H9 (cell line): ENCODE results near the gene PCDHGB2. TPM values are rescaled to one million over a fixed set of nuclear protein-coding genes. Genes with fewer than 3 reads are reported as not detected.

Experiments used
- DNase-seq: peaks from one replicate; pipeline ENCODE4 v3.0.0-alpha.2; 2017
- H2AFZ ChIP-seq: one replicate; pipeline ENCODE4 v1.6.1; 2013; ENCODE audit warnings: mild to moderate bottlenecking, low read length, control low read depth, moderate library complexity
- H2AK5ac ChIP-seq: 2 replicates; pipeline ENCODE4 v1.6.1; 2013; ENCODE audit warnings: low read length, control low read depth, mixed read lengths; ENCODE audit not compliant: insufficient read length
- H2BK120ac ChIP-seq: one replicate; pipeline ENCODE4 v1.6.1; 2013; ENCODE audit warnings: low read depth, mild to moderate bottlenecking, low read length, control low read depth, inconsistent platforms; ENCODE audit not compliant: poor library complexity, severe bottlenecking
- H2BK12ac ChIP-seq: 2 replicates; pipeline ENCODE4 v1.6.1; 2013; ENCODE audit warnings: low read length, control low read depth, mixed read lengths, low read depth; ENCODE audit not compliant: insufficient read length
- H2BK15ac ChIP-seq: 2 replicates; pipeline ENCODE4 v1.6.1; 2013; ENCODE audit warnings: low read depth, low read length, control low read depth
- H2BK20ac ChIP-seq: one replicate; pipeline ENCODE4 v1.6.1; 2013; ENCODE audit warnings: low read depth, mild to moderate bottlenecking, low read length, control low read depth, inconsistent platforms; ENCODE audit not compliant: poor library complexity, severe bottlenecking
- H2BK5ac ChIP-seq: 2 replicates; pipeline ENCODE4 v1.6.1; 2013; ENCODE audit warnings: low read length, control low read depth, mixed read lengths; ENCODE audit not compliant: insufficient read length
- H3K14ac ChIP-seq: 2 replicates; pipeline ENCODE4 v1.6.1; 2013; ENCODE audit warnings: low read length, control low read depth; ENCODE audit not compliant: insufficient read depth
- H3K18ac ChIP-seq: 2 replicates; pipeline ENCODE4 v1.6.1; 2013; ENCODE audit warnings: low read depth, mild to moderate bottlenecking, mixed read lengths, low read length, control low read depth; ENCODE audit not compliant: insufficient read length
- H3K23ac ChIP-seq: 2 replicates; pipeline ENCODE4 v1.6.1; 2013; ENCODE audit warnings: low read length, control low read depth, mixed read lengths, low read depth; ENCODE audit not compliant: insufficient read length
- H3K23me2 ChIP-seq: 2 replicates; pipeline ENCODE4 v1.6.1; 2013; ENCODE audit warnings: low read depth, mild to moderate bottlenecking, mixed read lengths, low read length, control low read depth; ENCODE audit not compliant: insufficient read length, poor library complexity, severe bottlenecking
- H3K27ac ChIP-seq: 2 replicates; pipeline ENCODE4 v1.5.1; 2013; ENCODE audit warnings: low read length, control low read depth, mixed read lengths, low read depth; ENCODE audit not compliant: insufficient read length
- H3K27me3 ChIP-seq: 2 replicates; pipeline ENCODE4 v1.6.1; 2013; ENCODE audit warnings: low read length, control low read depth, inconsistent platforms; ENCODE audit not compliant: insufficient read depth
- H3K4ac ChIP-seq: 2 replicates; pipeline ENCODE4 v1.6.1; 2013; ENCODE audit warnings: low read depth, mild to moderate bottlenecking, control low read depth, inconsistent platforms, low read length, moderate library complexity
- H3K4me1 ChIP-seq: 2 replicates; pipeline ENCODE4 v1.6.1; 2013; ENCODE audit warnings: low read length, control low read depth, inconsistent platforms; ENCODE audit not compliant: insufficient read depth
- H3K4me2 ChIP-seq: 2 replicates; pipeline ENCODE4 v1.6.1; 2013; ENCODE audit warnings: low read length, control low read depth, mixed read lengths; ENCODE audit not compliant: insufficient read length, insufficient read depth
- H3K56ac ChIP-seq: 2 replicates; pipeline ENCODE4 v1.6.1; 2013; ENCODE audit warnings: low read depth, mild to moderate bottlenecking, mixed read lengths, low read length, control low read depth; ENCODE audit not compliant: insufficient read length
- H3K79me1 ChIP-seq: 2 replicates; pipeline ENCODE4 v1.6.1; 2013; ENCODE audit warnings: low read depth, mild to moderate bottlenecking, moderate library complexity, low read length, control low read depth, inconsistent platforms; ENCODE audit not compliant: insufficient read depth, poor library complexity, severe bottlenecking
- H3K79me2 ChIP-seq: 2 replicates; pipeline ENCODE4 v1.6.1; 2013; ENCODE audit warnings: low read length, control low read depth, inconsistent platforms; ENCODE audit not compliant: insufficient read depth
- H3K9ac ChIP-seq: 2 replicates; pipeline ENCODE4 v1.6.1; 2013; ENCODE audit warnings: low read length, control low read depth, mixed read lengths; ENCODE audit not compliant: insufficient read length; ENCODE audit errors: extremely low read depth
- H3K9me3 ChIP-seq: one replicate; pipeline ENCODE4 v1.6.1; 2013; ENCODE audit warnings: low read depth, low read length, inconsistent platforms; ENCODE audit not compliant: control insufficient read depth
- H3T11ph ChIP-seq: one replicate; pipeline ENCODE4 v1.6.1; 2013; ENCODE audit warnings: mild to moderate bottlenecking, low read length, control low read depth, inconsistent platforms
- H4K20me1 ChIP-seq: one replicate; pipeline ENCODE4 v1.6.1; 2013; ENCODE audit not compliant: control insufficient read depth, insufficient read length, insufficient read depth
- H4K5ac ChIP-seq: 2 replicates; pipeline ENCODE4 v1.6.1; 2013; ENCODE audit warnings: low read depth, mild to moderate bottlenecking, mixed read lengths, low read length, control low read depth; ENCODE audit not compliant: insufficient read length
- H4K8ac ChIP-seq: replicated peaks from 2 replicates; pipeline ENCODE4 v1.6.1; 2013; ENCODE audit warnings: low read length, control low read depth, mixed read lengths, low read depth; ENCODE audit not compliant: insufficient read length
- H4K91ac ChIP-seq: 2 replicates; pipeline ENCODE4 v1.6.1; 2013; ENCODE audit warnings: low read depth, mild to moderate bottlenecking, moderate library complexity, mixed read lengths, low read length, control low read depth; ENCODE audit not compliant: insufficient read length
- H3K27ac Mint-ChIP-seq, 3 experiments: 2 replicates in 2 of 3; 3 replicates in 1 of 3; pipeline ENCODE4 v1.8.0; 2020 to 2021; ENCODE audit warnings: mixed read lengths in 3 of 3, mild to moderate bottlenecking in 1 of 3, moderate library complexity in 1 of 3
- H3K27me3 Mint-ChIP-seq: 2 replicates; pipeline ENCODE4 v1.8.0; 2021; ENCODE audit warnings: low read depth, mild to moderate bottlenecking, moderate library complexity, mixed read lengths
- H3K36me3 Mint-ChIP-seq, 3 experiments: 2 replicates in 2 of 3; 3 replicates in 1 of 3; pipeline ENCODE4 v1.8.0; 2020 to 2021; ENCODE audit warnings: low read depth in 3 of 3, mixed read lengths in 3 of 3; ENCODE audit not compliant: insufficient read depth in 1 of 3
- H3K4me1 Mint-ChIP-seq, 2 experiments: 2 replicates each; pipeline ENCODE4 v1.8.0; 2020; ENCODE audit warnings: mixed read lengths in 2 of 2
- H3K4me3 Mint-ChIP-seq, 2 experiments: 2 replicates in 1 of 2; 3 replicates in 1 of 2; pipeline ENCODE4 v1.8.0; 2020 to 2021; ENCODE audit warnings: mild to moderate bottlenecking in 2 of 2, mixed read lengths in 2 of 2, moderate library complexity in 1 of 2
- H3K9me3 Mint-ChIP-seq, 2 experiments: 2 replicates in 1 of 2; 3 replicates in 1 of 2; pipeline ENCODE4 v1.8.0; 2020; ENCODE audit warnings: mild to moderate bottlenecking in 2 of 2, mixed read lengths in 2 of 2, moderate library complexity in 1 of 2
- CTCF ChIP-seq: fragments of 200-600 bp; sonication (generic); conservative IDR thresholded peaks from 3 replicates; pipeline ENCODE4 v1.8.0; 2021; ENCODE audit warnings: antibody characterized with exemption, mild to moderate bottlenecking
- WGBS: extraction: QIAGEN DNeasy Blood & Tissue Kit; methylation state at CpG from one replicate; pipeline ENCODE4 v1.1.7; 2013; ENCODE audit warnings: missing lambda C conversion rate, low lambda C conversion rate, mixed read lengths; ENCODE audit not compliant: insufficient read length; ENCODE audit errors: extremely low coverage; 5-methylcytosine and 5-hydroxymethylcytosine counted together
- total RNA-seq: library from RNA; stranded (reverse); gene quantifications from 2 replicates; pipeline ENCODE4 v1.2.1, GENCODE V29; 2021

Gene PCDHGB2
- total RNA-seq, 1 experiment from 2014 or later, result 3.8 TPM

- Histone ChIP-seq H3K9me3 (peaks cover 53% of the 10 kb centered on the region), H4K91ac (no peak within 1 kb of the TSS), H3K4me2 (no peak within 1 kb of the TSS), H3K27ac (no peak within 1 kb of the TSS), H2BK12ac (no peak within 1 kb of the TSS), H4K5ac (no peak within 1 kb of the TSS), H2BK120ac (no peak within 1 kb of the TSS), H3T11ph (no peak within 1 kb of the TSS), H4K20me1 (no peaks in the 10 kb centered on the region), H2AK5ac (no peak within 1 kb of the TSS), H2AFZ (no peak within 1 kb of the TSS), H3K23me2 (no peaks in the 10 kb centered on the region), H3K27me3 (no peaks in the 10 kb centered on the region), H2BK20ac (no peak within 1 kb of the TSS), H3K18ac (no peak within 1 kb of the TSS), H2BK15ac (no peak within 1 kb of the TSS), H3K4me1 (0 out of 2 replicates have a peak, but pooled peaks cover 2% of the 10 kb centered on the region), H3K4ac (no peak within 1 kb of the TSS), H3K79me2 (no peaks in the 10 kb centered on the region), H3K56ac (no peak within 1 kb of the TSS), H4K8ac (no peak within 1 kb of the TSS), H3K23ac (no peak within 1 kb of the TSS), H3K9ac (no peak within 1 kb of the TSS), H3K79me1 (no peaks in the 10 kb centered on the region), H2BK5ac (no peak within 1 kb of the TSS), H3K14ac (no peak within 1 kb of the TSS)
- no CpG with 5 or more reads among the region's 38 CpGs for WGBS
- Mint-ChIP-seq H3K36me3 (peaks cover 29 to 64% (median 56%) of the 10 kb centered on the region in 3 experiments), H3K27me3 (peaks cover 10% of the 10 kb centered on the region), H3K4me1 (no peaks in the 10 kb centered on the region), H3K27ac (0 out of 7 replicates have a peak within 1 kb of the TSS, but pooled peaks of 1 of the 3 experiments have one; percentile 59), H3K4me3 (no peak within 1 kb of the TSS), H3K9me3 (peaks cover 62 to 76% of the 10 kb centered on the region in 2 experiments)
- no peak for DNase-seq
- TF ChIP-seq CTCF, result no peak
Observed at GRCh38 chr5:141392429-141393198, 32.8 kb downstream of the PCDHGB2 start, which contains the start of gene PCDHGA8. Gene PCDHGA8 (plus strand): TSS chr5:141392633. CDS start chr5:141392814, 181 bp downstream.
